ENCODE results near the gene HSPB8.
A peak's percentile ranks its signal among the peaks of the same experiment; 100 is the strongest.

Gene HSPB8

DNA sequence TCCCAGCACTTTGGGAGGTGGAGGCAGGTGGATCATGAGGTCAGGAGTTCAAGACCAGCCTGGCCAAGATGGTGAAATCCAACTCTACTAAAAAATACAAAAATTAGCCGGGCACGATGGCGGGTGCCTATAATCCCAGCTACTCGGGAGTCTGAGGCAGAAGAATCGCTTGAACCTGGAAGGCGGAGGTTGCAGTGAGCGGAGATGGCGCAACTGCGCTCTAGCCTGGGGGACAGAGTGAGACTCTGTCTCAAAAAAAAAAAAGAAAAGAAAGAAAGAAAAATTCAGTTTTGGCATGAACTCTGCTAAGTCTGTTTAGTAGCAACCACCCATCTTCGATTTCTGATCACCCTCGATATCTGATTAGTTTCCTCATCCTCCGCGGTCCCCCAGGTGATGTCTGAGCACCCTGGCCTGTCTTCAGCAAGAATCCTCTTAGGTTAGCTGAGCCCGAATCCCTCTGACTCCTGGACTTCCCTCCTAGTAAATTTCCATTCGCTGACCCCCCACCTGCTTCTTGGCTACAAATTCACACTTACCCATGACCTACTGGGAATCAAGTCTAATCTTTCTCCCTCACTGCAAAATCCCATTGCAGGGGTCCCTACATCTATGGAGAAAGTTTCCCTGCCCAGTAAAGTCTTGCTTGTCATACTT is 879 bp upstream of the HSPB8 start:
- no peak for TF ChIP-seq CTCF (conservative IDR thresholded peaks at IDR 0.05; ENCODE audit: low read length)
- no peak for DNase-seq (ENCODE audit: low read depth)
- no peak overlapping the region for H3K4me3 ChIP-seq (ENCODE audit: low read length)

DNA sequence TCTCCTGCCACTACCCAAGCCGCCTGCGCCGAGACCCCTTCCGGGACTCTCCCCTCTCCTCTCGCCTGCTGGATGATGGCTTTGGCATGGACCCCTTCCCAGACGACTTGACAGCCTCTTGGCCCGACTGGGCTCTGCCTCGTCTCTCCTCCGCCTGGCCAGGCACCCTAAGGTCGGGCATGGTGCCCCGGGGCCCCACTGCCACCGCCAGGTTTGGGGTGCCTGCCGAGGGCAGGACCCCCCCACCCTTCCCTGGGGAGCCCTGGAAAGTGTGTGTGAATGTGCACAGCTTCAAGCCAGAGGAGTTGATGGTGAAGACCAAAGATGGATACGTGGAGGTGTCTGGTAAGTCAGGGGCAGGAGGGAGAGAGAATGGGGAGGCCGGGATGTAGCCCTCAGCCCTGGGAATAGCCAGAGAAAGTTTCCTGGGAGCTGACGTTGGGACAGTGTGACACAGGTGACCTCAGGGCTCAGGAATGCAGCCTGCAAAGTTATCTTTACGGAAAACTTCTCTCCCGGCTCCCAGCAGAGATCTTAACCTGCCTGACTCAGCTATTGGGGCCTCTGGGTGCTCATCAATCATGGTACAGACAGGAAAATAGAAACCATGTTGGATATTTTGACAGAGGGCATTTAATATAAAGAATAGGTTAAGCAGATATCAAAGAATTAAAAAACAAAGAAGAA is 747 bp downstream of the HSPB8 start:
- no peak for TF ChIP-seq CTCF (conservative IDR thresholded peaks at IDR 0.05; ENCODE audit: low read length)
- peak; percentile 66 for DNase-seq (ENCODE audit: low read depth)

DNA sequence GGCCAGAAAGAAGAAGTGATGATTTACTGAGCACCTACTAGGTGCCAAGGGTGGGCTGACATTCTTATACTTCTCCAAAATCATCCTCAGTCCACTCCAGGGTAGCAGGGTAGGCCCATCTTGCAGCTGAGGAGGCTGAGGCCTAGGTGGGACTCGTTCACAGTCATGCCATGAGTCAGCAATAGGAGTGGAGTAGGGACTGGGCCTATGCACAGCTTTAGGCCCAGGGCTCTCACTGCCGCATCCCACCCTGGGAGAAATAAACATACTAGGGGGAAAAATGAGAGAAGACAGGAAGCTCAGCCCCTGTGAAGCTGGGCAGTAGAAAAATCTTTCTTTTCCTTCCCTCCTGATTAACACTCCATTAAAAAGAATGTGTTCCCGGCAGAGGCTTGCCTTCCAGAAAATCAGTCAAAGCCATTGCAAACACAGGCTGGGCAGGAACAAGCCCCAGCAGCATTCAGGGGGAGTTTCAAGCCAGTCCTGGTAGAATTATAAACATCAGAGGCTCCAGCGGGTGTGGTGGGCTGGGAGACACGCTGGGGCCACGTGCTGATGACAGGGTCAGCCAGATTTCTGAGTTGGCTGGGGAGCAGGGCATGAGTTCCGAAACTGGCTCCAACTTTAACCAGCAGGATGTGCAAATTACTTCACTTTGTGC is 1.8 kb downstream of the HSPB8 start:
- H3K4me3 ChIP-seq (ENCODE audit: low read length), result peak overlapping the region; percentile 63
- DNase-seq (ENCODE audit: low read depth), result peak; percentile 74
- peak; percentile 6; the same call in 1 of the 2 replicates for TF ChIP-seq CTCF (conservative IDR thresholded peaks at IDR 0.05; ENCODE audit: low read length)

More for the DNA sequence above, 747 bp downstream of the HSPB8 start:
- H3K4me3 ChIP-seq (ENCODE audit: low read length), result peak overlapping the region; percentile 63

DNA sequence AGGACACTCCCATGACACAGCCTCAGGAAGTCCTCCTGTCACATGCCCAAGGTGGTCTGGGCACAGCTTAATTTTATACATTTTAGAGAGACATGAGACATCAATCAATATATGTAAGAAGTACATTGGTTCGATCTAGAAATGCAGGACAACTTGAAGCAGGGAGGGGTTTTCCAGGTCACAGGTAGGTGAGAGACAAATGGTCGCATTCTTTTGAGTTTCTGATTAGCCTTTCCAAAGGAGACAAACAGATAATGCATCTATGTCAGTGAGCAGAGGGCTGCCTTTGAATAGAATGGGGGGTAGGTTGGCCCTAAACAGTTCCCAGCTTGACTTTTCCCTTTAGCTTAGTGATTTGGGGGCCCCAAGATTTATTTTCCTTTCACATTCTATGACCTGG is 2.5 kb downstream of the HSPB8 start:
- H3K4me3 ChIP-seq (ENCODE audit: low read length), result peak overlapping the region; percentile 1; the same call in 1 of the 2 replicates
- no peak for TF ChIP-seq CTCF (conservative IDR thresholded peaks at IDR 0.05; ENCODE audit: low read length)
- DNase-seq (ENCODE audit: low read depth), result no peak

- no peak for TF ChIP-seq CTCF (conservative IDR thresholded peaks at IDR 0.05; ENCODE audit: low read length)
- no peak for DNase-seq (ENCODE audit: low read depth)
- H3K4me3 ChIP-seq (ENCODE audit: low read length), result no peak overlapping the region
Measured at GRCh38 chr12:119181944-119182343, 3.2 kb downstream of the HSPB8 start.

DNA sequence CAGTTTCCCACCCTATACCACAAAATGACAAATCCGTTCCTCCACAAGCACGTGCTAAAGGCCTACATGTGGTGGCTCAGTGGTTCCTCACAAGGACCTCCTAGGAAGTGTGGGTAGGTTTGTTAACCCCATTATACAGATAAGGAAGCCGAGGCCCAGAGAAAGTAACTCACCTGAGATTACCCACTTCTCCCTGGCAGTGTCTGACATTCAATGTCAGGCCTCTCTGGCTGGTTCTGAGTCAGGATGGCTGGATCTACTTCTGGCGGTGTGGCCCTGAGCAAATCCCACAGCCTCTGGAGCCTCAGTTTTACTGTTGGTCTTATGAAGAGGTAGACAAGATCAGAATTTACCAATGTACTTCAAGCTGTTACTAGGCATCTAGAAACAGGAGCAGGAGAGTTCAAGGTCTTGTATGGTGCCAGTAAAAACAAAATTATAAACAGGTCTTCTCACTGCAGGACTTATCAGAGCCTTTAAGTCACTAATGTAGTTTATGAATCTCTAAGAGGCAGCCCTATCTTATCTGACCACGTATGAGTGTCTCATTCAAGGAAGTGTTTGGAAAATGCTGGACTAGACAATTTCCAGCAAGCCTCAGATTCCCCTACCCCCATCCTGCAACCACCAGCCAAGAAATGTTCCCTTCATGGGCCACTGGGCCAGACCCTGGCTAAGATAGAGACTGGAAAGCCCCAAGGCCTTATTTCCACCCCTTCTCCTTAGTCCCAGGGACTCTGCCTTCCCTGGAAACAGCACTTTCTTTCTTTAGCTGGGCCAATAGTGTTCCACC is 4.2 kb downstream of the HSPB8 start:
- TF ChIP-seq CTCF (conservative IDR thresholded peaks at IDR 0.05; ENCODE audit: low read length), result no peak
- no peak overlapping the region for H3K4me3 ChIP-seq (ENCODE audit: low read length)
- DNase-seq (ENCODE audit: low read depth), result no peak
